ENCODE data around the gene SPATS2.
A peak's percentile ranks its signal among the peaks of the same experiment; 100 is the strongest.
"Not testable (repeated sequence)": the region's sequence is repeated elsewhere in the genome, so short reads cannot be mapped to it uniquely, and the experiment has no call there.

SPATS2 gene

GRCh38 chr12:49410818-49411217 lies 43.6 kb downstream of the SPATS2 start:
- DNase-seq (ENCODE audit: low spot score), result no peak

- no peak for DNase-seq (ENCODE audit: low spot score)
Measured at GRCh38 chr12:49413010-49413409, 45.7 kb downstream of the SPATS2 start.

GRCh38 chr12:49413796-49414195 lies 46.5 kb downstream of the SPATS2 start:
- no peak for DNase-seq (ENCODE audit: low spot score)

- DNase-seq (ENCODE audit: low spot score), result no peak
Measured at GRCh38 chr12:49414364-49414763, 47.1 kb downstream of the SPATS2 start.

- no peak for DNase-seq (ENCODE audit: low spot score)
Measured at GRCh38 chr12:49415521-49415970, 48.3 kb downstream of the SPATS2 start.

- DNase-seq (ENCODE audit: low spot score), result no peak
Measured at GRCh38 chr12:49416892-49417291, 49.6 kb downstream of the SPATS2 start.

- no peak for DNase-seq (ENCODE audit: low spot score)
Measured at GRCh38 chr12:49417558-49417957, 50.3 kb downstream of the SPATS2 start.

GRCh38 chr12:49420556-49420955 lies 53.3 kb downstream of the SPATS2 start:
- DNase-seq (ENCODE audit: low spot score), result no peak

- no peak for DNase-seq (ENCODE audit: low spot score)
Measured at GRCh38 chr12:49422114-49422513, 54.9 kb downstream of the SPATS2 start.

GRCh38 chr12:49428793-49429192 lies 61.5 kb downstream of the SPATS2 start:
- peak; percentile 46 for DNase-seq (ENCODE audit: low spot score)

GRCh38 chr12:49432616-49433015 lies 65.4 kb downstream of the SPATS2 start:
- no peak for DNase-seq (ENCODE audit: low spot score)

GRCh38 chr12:49436799-49437198 lies 69.5 kb downstream of the SPATS2 start:
- not testable (repeated sequence) for DNase-seq (ENCODE audit: low spot score)

- DNase-seq (ENCODE audit: low spot score), result no peak
Measured at GRCh38 chr12:49439042-49439441, 71.8 kb downstream of the SPATS2 start.

- no peak for DNase-seq (ENCODE audit: low spot score)
Measured at GRCh38 chr12:49440035-49440434, 72.8 kb downstream of the SPATS2 start.

GRCh38 chr12:49442915-49443314 lies 75.7 kb downstream of the SPATS2 start:
- no peak for DNase-seq (ENCODE audit: low spot score)

GRCh38 chr12:49446571-49446970 lies 79.3 kb downstream of the SPATS2 start:
- DNase-seq (ENCODE audit: low spot score), result no peak

GRCh38 chr12:49448858-49449257 lies 81.6 kb downstream of the SPATS2 start:
- no peak for DNase-seq (ENCODE audit: low spot score)

- DNase-seq (ENCODE audit: low spot score), result no peak
Measured at GRCh38 chr12:49451468-49452259, 84.4 kb downstream of the SPATS2 start.

GRCh38 chr12:49455501-49455900 lies 88.2 kb downstream of the SPATS2 start:
- no peak for DNase-seq (ENCODE audit: low spot score)

- no peak for DNase-seq (ENCODE audit: low spot score)
Measured at GRCh38 chr12:49456131-49456679, 88.9 kb downstream of the SPATS2 start.

- no peak for DNase-seq (ENCODE audit: low spot score)
Measured at GRCh38 chr12:49458816-49459215, 91.6 kb downstream of the SPATS2 start.

GRCh38 chr12:49461221-49461620 lies 94.0 kb downstream of the SPATS2 start:
- DNase-seq (ENCODE audit: low spot score), result no peak

GRCh38 chr12:49462083-49462744 lies 95.0 kb downstream of the SPATS2 start:
- DNase-seq (ENCODE audit: low spot score), result no peak
